Loucy (cell line): Measurements from ENCODE around the gene ALG6.

Source experiments
- H2AFZ ChIP-seq: fragments of 200-600 bp; sonication (generic); 2 replicates; pipeline ENCODE4 v1.6.0; 2016; ENCODE audit warnings: antibody characterized with exemption, mild to moderate bottlenecking, low read length, moderate library complexity
- H3F3A ChIP-seq: fragments of 200-600 bp; 2 replicates; pipeline ENCODE4 v1.6.0; 2016; ENCODE audit warnings: antibody characterized with exemption, low read depth, mild to moderate bottlenecking
- H3K27me3 ChIP-seq: fragments of 200-600 bp; sonication (generic); 2 replicates; pipeline ENCODE4 v1.6.1; 2014; ENCODE audit warnings: low read length, mild to moderate bottlenecking; ENCODE audit not compliant: insufficient read depth, poor library complexity, severe bottlenecking
- H3K36me3 ChIP-seq: fragments of 200-600 bp; sonication (generic); 2 replicates; pipeline ENCODE4 v1.6.1; 2016; ENCODE audit warnings: low read length; ENCODE audit not compliant: insufficient read depth
- H3K4me1 ChIP-seq: fragments of 200-600 bp; sonication (generic); 2 replicates; pipeline ENCODE4 v1.5.1; 2014; ENCODE audit warnings: low read length, mild to moderate bottlenecking; ENCODE audit not compliant: insufficient read depth, poor library complexity, severe bottlenecking
- H3K4me2 ChIP-seq: fragments of 200-600 bp; sonication (generic); 2 replicates; pipeline ENCODE4 v1.6.0; 2014; ENCODE audit warnings: antibody characterized with exemption, low read length, low read depth, mild to moderate bottlenecking; ENCODE audit not compliant: poor library complexity, severe bottlenecking
- H3K4me3 ChIP-seq: fragments of 200-600 bp; sonication (generic); 2 replicates; pipeline ENCODE4 v1.5.1; 2014; ENCODE audit warnings: low read length, mild to moderate bottlenecking, mixed read lengths; ENCODE audit not compliant: poor library complexity, severe bottlenecking
- H3K79me2 ChIP-seq: fragments of 200-600 bp; sonication (generic); 2 replicates; pipeline ENCODE4 v1.6.1; 2014; ENCODE audit warnings: low read length; ENCODE audit not compliant: insufficient read depth
- H3K9ac ChIP-seq: fragments of 200-600 bp; sonication (generic); 2 replicates; pipeline ENCODE4 v1.6.0; 2014; ENCODE audit warnings: mild to moderate bottlenecking, low read depth, low read length, moderate library complexity; ENCODE audit not compliant: poor library complexity, severe bottlenecking
- H3K9me2 ChIP-seq: fragments of 200-600 bp; sonication (generic); replicated peaks from 2 replicates; pipeline ENCODE4 v1.6.1; 2016; ENCODE audit warnings: low read depth, low read length, mixed read lengths
- H3K9me3 ChIP-seq: fragments of 200-600 bp; sonication (generic); 2 replicates; pipeline ENCODE4 v1.6.1; 2014; ENCODE audit warnings: mild to moderate bottlenecking, antibody characterized with exemption, low read length, low read depth; ENCODE audit not compliant: insufficient read depth
- H4K20me1 ChIP-seq: fragments of 200-600 bp; sonication (generic); 2 replicates; pipeline ENCODE4 v1.6.0; 2014; ENCODE audit warnings: antibody characterized with exemption, low read length, mild to moderate bottlenecking; ENCODE audit not compliant: insufficient read depth, poor library complexity, severe bottlenecking
- CTCF ChIP-seq: fragments of 200-600 bp; sonication (generic); conservative IDR thresholded peaks from 2 replicates; pipeline ENCODE4 v1.5.1; 2014; ENCODE audit warnings: mild to moderate bottlenecking, antibody characterized with exemption, low read length
- EZH2phosphoT487 ChIP-seq: fragments of 200-600 bp; IDR thresholded peaks from 2 replicates; pipeline ENCODE4 v1.6.1; 2018; ENCODE audit warnings: antibody characterized with exemption, mild to moderate bottlenecking, moderate library complexity, borderline replicate concordance

ALG6 gene

GRCh38 chr1:63454269-63454668, 86.8 kb downstream of the ALG6 start:
- H3K27me3 ChIP-seq: no peaks in the 10 kb centered on the region

GRCh38 chr1:63458750-63459149, 91.3 kb downstream of the ALG6 start:
- no peak for TF ChIP-seq EZH2phosphoT487
- no peak for TF ChIP-seq CTCF
- Histone ChIP-seq H3K4me1 (no peaks in the 10 kb centered on the region), H4K20me1 (no peaks in the 10 kb centered on the region), H3K36me3 (peaks cover 21% of the 10 kb centered on the region), H3K9me2 (no peaks in the 10 kb centered on the region), H3K27me3 (no peaks in the 10 kb centered on the region), H3K4me3 (no peak overlapping the region), H3F3A (no peaks in the 10 kb centered on the region), H3K9me3 (peaks cover 12% of the 10 kb centered on the region), H3K79me2 (no peaks in the 10 kb centered on the region), H3K9ac (no peak overlapping the region), H2AFZ (no peak overlapping the region), H3K4me2 (no peak overlapping the region)

More at GRCh38 chr1:63454269-63454668, 86.8 kb downstream of the ALG6 start:
- H3K9me3 ChIP-seq: no peaks in the 10 kb centered on the region
- no peak overlapping the region for H2AFZ ChIP-seq
- no peak overlapping the region for H3K4me2 ChIP-seq
- H3K9ac ChIP-seq: no peak overlapping the region
- no peaks in the 10 kb centered on the region for H3K4me1 ChIP-seq
- no peak overlapping the region for H3K4me3 ChIP-seq
- H3K79me2 ChIP-seq: no peaks in the 10 kb centered on the region
- TF ChIP-seq EZH2phosphoT487: no peak
- TF ChIP-seq CTCF: peak; percentile 53
- H3K36me3 ChIP-seq: peaks cover 9% of the 10 kb centered on the region; the same call in 1 of the 2 replicates
- no peaks in the 10 kb centered on the region for H3K9me2 ChIP-seq
- H3F3A ChIP-seq: no peaks in the 10 kb centered on the region
- H4K20me1 ChIP-seq: no peaks in the 10 kb centered on the region

GRCh38 chr1:63461661-63462230, 94.3 kb downstream of the ALG6 start:
- peaks cover 17% of the 10 kb centered on the region for H3K36me3 ChIP-seq
- no peak overlapping the region for H2AFZ ChIP-seq
- no peaks in the 10 kb centered on the region for H3F3A ChIP-seq
- TF ChIP-seq EZH2phosphoT487: no peak
- no peak for TF ChIP-seq CTCF
- no peaks in the 10 kb centered on the region for H3K9me2 ChIP-seq
- no peak overlapping the region for H3K9ac ChIP-seq
- H3K4me2 ChIP-seq: no peak overlapping the region
- peaks cover 12% of the 10 kb centered on the region for H3K9me3 ChIP-seq
- H3K4me1 ChIP-seq: no peaks in the 10 kb centered on the region
- H4K20me1 ChIP-seq: no peaks in the 10 kb centered on the region
- no peaks in the 10 kb centered on the region for H3K79me2 ChIP-seq
- H3K27me3 ChIP-seq: no peaks in the 10 kb centered on the region
- no peak overlapping the region for H3K4me3 ChIP-seq
